Astrocyte (in vitro differentiated cells and primary cell): ENCODE data around the gene DENND5B.

Experiments
- CTCF ChIP-seq: IDR thresholded peaks from 2 replicates; pipeline ENCODE4 v1.5.1; 2011; ENCODE audit warnings: low read depth, mild to moderate bottlenecking, inconsistent platforms, low read length, moderate library complexity; ENCODE audit not compliant: insufficient read depth
- EZH2 ChIP-seq: IDR thresholded peaks from 2 replicates; pipeline ENCODE4 v1.6.1; 2012; ENCODE audit warnings: mild to moderate bottlenecking, low read length, inconsistent platforms; ENCODE audit not compliant: insufficient read depth

GRCh38 chr12:31371256-31371620 lies 219.7 kb downstream of the DENND5B start:
- TF ChIP-seq CTCF, result no peak
- TF ChIP-seq EZH2, result no peak
